ENCODE results near the gene NR1H2.
A peak's percentile ranks its signal among the peaks of the same experiment; 100 is the strongest.

NR1H2 gene

GRCh38 chr19:50406156-50406820 lies 30.0 kb downstream of the NR1H2 start:
- no peak for DNase-seq

GRCh38 chr19:50406829-50407228 lies 30.6 kb downstream of the NR1H2 start:
- DNase-seq: no peak

GRCh38 chr19:50409347-50409746 lies 33.1 kb downstream of the NR1H2 start:
- no peak for DNase-seq

DNA sequence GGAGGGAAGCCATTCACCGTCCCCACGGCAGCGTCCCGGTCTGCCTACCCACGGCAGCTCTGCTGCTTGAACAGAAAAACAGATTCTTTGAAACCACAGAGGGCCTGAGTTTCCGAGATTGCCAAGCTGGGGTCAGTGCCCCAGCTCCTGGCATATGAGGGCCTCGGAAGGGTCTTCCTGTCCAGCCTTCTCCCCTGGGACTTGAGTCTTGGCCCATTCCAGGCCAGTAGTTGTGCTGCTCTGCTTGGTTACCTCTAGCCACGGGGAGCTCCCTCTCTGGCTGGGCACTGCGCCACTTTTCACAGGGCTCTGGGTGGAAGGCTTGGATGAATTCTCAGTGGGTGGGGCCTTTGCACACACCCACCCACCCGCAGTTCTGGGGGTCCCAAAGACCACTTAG lies 33.9 kb downstream of the NR1H2 start:
- no peak for DNase-seq

DNA sequence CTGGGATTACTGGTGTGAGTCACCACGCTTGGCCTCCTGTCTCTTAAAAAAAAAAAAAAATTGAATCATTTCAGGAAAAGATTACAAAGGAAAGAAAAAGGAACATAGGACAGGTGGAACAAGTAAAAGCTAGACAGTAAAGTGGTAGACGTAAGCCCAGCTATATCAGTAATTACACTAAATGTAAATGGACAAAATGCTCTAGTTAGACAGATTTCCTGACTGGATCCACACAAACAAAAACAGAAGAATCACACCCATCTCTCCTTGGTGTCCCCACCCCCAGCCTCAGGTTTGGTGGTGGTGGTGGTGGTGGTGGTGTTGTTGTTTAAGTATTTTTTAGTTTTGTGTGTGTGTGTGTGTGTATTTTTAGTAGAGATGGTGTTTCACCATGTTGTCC lies 36.2 kb downstream of the NR1H2 start:
- DNase-seq: no peak

DNA sequence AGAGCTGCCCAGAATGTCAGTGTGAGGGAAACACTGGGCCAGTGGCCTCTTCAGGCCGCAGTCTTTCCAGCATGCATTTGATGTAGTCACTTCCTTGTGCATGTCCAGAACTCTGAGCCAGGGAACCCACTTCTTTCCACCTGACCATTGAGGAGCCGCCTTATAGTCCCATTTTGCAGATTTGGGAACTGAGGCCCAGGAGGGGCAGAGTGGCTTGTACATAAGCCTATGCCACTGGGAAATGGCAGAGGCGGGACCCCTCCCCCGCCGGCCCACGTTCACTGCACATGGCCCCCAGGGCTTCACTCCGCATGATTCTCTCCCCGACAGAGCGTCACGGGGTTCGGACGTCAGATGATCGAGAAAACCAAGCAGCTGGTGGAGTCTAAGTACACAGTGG lies 36.8 kb downstream of the NR1H2 start:
- DNase-seq: no peak

- no peak for DNase-seq
Observed at GRCh38 chr19:50413531-50413930, 37.3 kb downstream of the NR1H2 start.

DNA sequence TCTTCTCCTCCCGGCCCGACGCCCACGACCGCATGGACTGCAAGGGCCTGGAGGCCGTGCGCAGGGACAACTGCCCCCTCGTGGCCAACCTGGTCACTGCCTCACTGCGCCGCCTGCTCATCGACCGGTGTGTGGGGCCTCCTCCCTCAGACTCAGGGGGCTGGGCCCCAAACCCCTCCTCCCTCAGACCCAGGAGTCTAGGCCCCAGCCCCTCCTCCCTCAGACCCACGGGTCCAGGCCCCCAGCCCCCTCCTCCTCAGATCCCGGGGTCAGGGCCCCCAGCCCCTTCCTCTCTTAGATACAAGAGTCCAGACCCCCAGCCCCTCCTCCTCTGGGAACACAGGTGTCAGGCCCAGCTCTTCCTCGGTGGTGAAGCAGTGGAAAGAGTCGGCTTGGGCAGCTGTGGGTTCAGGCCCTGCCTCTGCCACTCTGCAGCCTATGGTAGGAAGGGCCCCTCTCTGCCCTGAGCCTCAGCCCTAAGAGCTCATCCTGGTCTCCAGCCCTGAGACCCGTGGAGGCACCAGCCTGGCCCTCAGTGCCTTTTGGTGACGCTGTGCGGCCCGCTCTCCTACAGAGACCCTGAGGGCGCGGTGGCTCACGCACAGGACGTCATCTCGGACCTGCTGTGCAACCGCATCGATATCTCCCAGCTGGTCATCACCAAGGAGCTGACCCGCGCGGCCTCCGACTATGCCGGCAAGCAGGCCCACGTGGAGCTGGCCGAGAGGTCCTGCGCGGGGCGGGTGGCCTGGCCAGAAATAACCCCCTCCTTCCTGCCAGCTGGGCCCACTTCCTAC lies 38.8 kb downstream of the NR1H2 start:
- DNase-seq: peak; percentile 82

DNA sequence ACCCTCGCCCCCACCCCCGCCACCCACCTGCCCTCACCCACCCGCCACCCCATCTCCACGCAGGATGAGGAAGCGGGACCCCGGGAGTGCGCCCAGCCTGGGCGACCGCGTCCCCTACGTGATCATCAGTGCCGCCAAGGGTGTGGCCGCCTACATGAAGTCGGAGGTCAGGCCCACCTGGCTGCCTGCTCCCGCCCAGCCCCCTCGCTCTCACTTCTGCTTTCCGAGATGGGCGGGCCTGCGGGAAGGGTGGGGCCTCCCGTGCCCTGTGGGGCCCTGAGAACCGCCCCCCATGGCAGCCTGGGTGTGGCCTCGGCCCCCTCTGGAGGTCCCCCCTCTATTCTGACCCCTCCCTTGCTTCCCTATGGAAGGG lies 39.4 kb downstream of the NR1H2 start:
- no peak for DNase-seq

DNA sequence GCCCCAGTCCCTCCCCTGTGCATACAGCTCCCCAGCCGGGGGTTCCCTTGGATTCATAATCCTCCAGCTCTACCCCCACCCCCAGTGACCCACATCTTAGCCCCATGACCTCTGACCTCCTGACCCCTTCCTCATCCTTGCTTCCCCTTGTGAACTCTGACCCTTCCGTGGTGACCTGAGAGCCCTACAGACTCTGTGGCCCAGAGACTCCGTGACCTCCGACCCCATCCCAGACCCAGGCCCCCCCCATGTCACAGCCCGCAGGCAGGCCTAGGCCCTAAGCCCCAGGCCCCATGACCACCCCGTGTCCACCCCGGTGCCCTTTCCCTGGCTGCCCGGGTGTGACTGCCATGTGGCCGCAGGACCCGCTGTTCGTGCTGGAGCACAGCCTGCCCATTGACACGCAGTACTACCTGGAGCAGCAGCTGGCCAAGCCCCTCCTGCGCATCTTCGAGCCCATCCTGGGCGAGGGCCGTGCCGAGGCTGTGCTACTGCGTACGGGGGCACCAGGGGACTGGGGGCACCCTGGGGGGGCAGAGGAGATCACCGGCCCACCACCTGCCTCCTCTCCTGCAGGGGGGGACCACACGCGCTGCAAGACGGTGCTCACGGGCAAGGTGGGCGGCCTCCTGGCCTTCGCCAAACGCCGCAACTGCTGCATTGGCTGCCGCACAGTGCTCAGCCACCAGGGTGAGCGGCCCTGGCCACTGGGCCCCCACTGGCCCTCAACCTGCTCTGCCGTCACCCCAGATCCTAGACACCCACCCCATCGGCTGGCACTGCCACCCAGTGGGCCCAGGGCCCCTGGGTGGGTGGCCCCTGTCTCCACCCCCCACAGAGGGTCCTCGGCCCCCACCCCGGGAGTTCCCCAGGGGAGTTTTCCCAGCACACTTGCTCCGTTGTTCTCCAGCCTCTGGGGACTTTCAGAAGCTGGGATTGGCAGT lies 40.0 kb downstream of the NR1H2 start:
- no peak for DNase-seq

DNA sequence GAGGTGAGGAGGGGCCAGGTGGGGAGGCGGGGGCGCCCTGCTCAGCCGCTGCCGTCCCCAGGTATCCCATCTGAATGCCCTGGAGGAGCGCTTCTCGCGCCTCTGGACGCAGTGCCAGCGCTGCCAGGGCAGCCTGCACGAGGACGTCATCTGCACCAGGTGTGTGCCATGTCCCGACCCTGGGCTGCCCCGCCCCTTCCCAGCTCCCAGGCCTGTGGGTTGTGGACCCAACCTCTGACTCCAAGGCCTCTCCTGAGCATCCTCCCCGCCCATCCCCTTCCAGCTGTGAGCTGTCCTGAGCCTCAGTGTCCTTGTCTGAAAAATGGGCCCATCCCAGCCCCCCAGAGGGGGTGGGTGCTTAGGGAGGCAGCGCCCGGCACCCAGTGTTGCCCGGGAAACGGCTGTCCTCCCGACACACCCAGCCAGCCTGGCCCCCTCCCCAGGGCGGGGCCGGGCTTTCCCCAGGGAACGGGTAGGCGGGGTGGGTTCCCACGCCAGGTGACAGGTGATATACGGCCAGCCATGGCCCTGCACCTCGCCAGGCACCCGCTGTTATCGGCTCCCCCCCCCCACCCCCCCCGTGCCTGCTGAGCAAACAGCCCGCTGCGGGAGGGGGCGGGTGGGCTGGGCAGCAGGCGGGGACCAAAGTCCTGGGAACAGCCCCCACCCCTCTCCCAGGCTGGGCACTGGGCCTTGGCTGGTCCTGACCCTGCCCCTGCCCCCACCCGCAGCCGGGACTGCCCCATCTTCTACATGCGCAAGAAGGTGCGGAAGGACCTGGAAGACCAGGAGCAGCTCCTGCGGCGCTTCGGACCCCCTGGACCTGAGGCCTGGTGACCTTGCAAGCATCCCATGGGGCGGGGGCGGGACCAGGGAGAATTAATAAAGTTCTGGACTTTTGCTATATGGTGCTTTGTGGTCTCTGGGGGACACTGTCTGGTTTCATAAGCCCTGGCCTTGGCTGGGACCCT lies 41.1 kb downstream of the NR1H2 start:
- DNase-seq: no peak

GRCh38 chr19:50418176-50419021 lies 42.1 kb downstream of the NR1H2 start, which contains the start of gene SPIB:
Gene SPIB, plus strand, starts transcription at chr19:50418938. Its CDS starts 25 bp downstream, at chr19:50418963.
- DNase-seq: no peak

DNA sequence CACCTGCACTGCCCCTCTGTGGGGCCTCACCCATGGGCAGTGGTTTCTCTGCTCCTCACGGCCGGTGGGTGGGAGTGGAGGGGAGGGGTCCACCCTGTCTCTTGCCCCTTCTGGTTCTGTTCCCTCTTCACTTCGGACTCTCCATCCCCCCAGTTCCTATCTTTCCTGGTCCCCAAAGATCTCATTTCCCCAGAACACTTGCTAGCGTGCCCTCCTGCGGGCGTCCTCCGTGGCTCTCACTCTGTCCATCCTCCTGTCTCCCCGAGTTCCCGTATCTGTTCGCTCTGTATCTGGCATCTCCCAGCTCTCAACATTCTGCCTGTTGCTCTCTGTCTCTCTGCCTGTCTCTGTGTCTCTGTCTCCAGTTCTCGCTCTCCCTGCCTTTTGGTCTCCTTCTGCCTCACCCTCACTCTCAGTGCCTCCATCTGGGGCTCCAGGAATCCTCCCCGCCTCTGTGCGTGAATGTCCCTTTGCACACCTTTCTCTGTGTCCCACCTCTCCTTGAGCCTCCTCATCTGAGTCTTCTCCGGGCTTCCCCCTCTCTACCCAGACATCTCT lies 42.8 kb downstream of the NR1H2 start:
- no peak for DNase-seq

DNA sequence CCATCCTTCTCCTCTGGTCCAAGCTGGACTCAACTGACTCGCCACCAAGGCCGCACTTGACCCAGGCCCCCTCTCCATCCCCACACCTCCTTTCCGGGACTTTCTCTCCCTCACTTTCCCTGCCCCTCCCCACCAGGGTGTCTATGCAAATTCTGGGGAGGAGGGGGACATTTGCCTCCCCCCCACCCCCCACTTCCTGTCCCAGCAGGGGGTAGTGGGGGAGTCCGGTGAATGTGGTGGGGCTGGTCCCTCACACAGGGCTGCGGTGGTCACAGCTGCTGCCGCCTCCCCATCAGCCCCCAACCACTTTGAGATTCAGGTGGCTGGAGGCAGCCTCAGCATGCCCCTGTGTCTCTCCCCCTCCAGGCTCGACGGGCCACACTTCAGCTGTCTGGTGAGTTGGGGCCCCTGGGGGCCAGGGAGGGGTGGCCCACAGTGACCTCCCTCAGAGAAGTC lies 43.4 kb downstream of the NR1H2 start:
- no peak for DNase-seq

DNA sequence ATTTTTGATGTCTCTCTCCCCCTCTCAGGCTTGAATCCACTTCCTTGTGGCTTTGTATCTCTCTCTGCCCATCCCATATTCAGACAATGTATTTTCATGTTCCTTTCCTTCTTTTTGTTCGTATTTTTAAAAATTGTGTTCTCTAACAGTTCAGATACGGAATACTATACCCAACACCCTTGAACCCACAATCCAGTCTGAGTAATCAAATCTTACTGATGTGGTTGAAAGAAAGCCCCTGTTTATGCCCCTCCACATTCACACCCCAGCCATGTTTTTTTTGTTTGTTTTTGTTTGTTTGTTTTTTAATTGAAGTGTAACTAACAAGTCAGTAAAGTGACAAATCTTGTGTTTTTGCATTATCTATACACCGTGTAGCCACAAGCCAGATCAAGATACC lies 43.9 kb downstream of the NR1H2 start:
- no peak for DNase-seq

DNA sequence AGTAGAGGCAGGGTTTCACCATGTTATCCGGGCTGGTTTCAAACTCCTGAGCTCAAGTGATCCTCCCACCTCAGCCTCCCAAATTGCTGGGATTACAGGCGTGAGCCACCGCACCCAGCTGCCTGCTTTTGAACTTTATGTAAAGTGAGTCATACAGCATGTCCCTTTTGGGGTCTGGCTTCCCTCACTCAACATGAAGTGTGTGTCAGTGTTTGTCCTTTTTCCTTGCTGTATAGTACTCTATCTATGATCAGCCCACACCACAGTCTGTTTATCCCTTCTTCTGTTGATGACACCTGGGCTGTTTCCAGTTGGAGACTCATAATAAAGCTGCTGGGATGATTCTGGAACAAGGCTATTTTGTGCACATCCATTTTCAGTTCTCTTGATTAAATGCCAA lies 44.6 kb downstream of the NR1H2 start:
- DNase-seq: no peak

GRCh38 chr19:50422397-50423278 lies 46.4 kb downstream of the NR1H2 start:
- DNase-seq: no peak

DNA sequence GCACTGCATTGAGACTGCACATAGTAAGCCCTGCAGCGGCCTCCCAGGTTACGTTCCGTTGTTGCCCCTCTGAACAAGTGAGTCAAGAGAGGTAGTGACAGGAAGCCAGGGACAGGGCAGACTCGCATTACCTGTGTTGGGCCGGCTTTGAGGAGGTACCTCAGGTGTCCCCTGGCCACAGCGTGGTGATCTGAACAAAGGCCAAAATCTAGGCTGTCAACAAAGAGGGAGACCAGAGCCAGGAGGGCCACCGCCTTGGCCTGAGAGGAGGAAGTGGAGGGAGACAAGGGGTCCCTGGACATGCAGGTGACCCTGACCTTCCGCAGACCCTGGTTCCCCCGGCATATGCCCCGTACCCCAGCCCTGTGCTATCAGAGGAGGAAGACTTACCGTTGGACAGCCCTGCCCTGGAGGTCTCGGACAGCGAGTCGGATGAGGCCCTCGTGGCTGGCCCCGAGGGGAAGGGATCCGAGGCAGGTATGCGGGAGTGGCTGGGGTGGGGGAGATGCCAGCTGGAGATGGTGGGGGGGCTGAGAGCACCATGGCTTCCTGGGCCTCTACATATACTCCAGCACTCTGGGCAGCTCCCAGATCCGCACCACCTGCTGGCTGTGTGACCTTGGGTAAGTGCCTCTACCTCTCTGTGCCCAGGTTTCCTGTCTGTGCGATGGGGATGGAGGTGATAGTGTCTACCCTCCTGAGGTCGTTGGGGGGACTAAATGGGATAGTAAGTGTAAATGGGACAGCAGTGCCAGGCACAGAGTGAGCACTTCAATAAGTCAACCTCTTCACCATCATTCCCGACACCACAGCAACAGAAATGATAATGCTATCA lies 47.2 kb downstream of the NR1H2 start:
- DNase-seq: no peak

DNA sequence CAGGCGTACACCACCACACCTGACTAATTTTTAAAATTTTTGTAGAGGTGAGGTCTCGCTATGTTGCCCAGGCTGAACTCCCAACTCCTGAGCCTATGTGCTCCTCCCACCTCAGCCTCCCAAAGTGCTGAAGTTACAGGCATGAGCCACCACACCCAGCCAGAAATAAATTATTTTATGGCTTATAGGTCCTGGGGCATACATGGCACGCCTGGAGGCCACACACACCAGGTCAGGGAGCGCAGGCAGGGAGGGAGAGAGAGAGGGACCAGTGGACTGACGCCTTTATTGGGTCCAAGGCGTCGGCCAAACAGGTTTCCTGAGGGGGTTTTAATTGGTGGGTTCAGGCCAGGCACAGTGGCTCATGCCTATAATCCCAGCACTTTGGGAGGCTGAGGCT lies 49.3 kb downstream of the NR1H2 start:
- DNase-seq: no peak
